HG03354 (cell line): Measurements from ENCODE around the gene MACF1.
"Not testable (repeated sequence)": the region's sequence is repeated elsewhere in the genome, so short reads cannot be mapped to it uniquely, and the experiment has no call there.

Experiments
- ATAC-seq: cut with Tn5 transposase; IDR thresholded peaks from one replicate; pipeline ENCODE4 v1.9.1; 2021; ENCODE audit warnings: mild to moderate bottlenecking; ENCODE audit not compliant: unreplicated experiment, poor library complexity, severe bottlenecking

Gene MACF1

GRCh38 chr1:39204441-39205081 is at the start of gene MACF1:
TSS of gene MACF1 (plus strand) at chr1:39204695. CDS start at chr1:39205023, 328 bp downstream.
- ATAC-seq: peak; percentile 37

GRCh38 chr1:39157304-39157703 is 47.2 kb upstream of the MACF1 start:
- no peak for ATAC-seq

GRCh38 chr1:39158327-39159086 is 46.0 kb upstream of the MACF1 start:
- no peak for ATAC-seq

DNA sequence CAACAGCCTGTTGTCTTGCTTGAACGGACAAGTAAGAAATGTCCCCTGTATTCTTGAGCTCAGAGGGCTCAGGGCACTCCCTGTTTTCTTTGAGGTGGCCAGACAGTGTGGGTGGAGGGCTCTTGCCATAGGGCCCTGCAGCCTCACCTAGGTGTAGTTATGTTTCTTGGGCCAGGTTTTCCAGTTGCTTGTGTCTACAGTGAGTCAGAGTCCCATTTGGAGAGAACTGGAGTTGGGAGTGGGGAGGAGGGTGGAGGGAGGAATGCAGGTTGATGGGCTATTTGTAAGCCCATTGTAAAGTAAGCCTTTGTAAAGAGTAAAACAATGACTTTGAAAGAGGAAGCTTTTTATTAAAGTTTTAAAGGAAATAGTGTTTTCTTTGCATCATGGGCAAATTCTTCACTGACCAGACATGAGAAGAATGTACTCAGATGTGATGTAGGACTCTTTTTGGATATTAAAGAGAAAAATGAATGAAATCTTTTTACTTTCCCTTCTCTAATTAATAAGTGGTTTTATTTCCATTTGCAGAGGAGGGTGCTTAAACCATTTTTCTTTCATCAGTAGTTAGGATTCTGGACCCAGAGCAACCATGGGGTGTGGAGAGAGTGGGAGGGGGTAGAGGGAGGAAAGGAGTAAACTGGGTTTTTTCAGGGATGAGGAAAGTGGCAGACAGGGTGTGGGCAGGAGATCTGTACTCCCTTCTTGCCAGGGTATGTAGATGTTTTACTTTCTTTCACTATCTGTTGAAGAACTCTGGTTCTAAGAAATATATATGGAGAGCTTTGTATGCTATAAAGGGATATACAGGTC is 45.1 kb upstream of the MACF1 start:
- no peak for ATAC-seq

DNA sequence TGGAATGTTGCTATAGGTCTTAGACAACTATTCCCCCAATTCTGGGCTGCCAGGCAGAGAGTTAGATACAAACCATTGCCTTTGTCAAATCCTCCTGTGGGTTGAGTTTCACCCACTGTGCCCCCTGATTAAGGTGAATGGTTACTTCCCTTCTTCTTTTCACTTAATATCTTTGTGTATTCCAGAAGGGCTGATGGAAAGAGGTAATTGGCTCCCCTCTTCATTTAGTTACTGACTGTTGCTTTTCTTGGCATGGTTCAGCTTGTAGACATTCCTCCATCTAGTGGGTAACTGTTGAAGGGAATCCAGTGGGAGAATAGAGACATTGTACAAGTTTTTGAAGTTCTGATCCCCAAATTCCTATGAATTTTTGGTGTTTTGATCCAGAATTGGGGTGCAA is 43.8 kb upstream of the MACF1 start:
- ATAC-seq: no peak

DNA sequence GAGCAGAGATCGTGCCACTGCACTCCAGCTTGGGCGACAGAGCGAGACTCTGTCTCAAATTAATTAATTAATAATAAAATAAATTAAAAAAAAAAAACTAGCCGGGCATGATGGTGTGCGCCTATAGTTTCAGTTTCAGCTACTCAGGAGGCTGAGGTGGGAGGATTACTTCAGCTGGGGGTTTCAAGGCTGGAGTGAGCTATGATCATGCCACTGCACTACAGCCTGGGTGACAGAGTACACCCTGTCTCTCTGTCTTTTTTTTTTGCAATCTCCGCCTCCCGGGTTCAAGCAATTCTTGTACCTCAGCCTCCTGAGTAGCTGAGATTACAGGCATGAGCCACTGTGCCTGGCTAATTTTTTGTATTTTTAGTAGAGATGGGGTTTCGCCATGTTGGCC is 42.7 kb upstream of the MACF1 start:
- ATAC-seq: not testable (repeated sequence)

- no peak for ATAC-seq
Observed at GRCh38 chr1:39163469-39163868, 41.0 kb upstream of the MACF1 start.

DNA sequence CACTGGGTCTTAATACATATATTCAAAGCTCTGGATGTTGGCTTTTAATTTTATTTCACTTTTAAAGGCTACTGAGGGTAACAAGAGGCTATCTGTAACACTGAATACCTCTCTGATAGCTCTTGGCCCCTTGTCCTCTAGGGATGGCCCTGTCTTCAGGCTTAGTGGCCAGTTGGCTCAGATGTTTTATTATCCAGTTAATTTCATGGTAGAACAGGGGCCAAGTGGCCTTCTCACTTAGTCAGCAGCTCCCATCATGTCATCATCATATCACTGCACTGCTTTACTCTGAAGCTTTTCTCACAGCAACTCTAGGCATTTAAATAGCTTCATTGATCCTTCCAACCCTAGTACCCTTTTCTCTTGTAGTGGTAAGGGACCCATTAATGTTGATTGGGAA is 40.2 kb upstream of the MACF1 start:
- no peak for ATAC-seq

GRCh38 chr1:39165049-39165448 is 39.4 kb upstream of the MACF1 start:
- no peak for ATAC-seq

DNA sequence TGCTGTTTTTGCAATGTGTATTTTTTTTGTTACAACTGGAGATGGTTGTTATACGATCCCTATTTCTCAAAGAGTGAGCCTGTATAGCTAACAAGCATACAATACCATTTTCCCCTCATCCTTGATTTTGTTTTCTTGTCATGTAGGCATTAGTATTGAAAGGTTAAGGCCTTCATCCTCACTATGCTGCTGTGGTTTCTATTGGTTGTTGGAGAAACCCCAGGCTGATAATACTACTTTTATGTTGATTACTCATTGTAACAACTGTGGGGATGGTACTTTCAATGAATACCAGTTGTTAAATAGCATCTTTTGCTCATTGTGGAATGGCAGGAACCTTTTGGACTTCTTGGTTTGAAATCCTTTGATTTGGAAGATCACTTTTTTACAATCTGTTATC is 39.0 kb upstream of the MACF1 start:
- no peak for ATAC-seq

DNA sequence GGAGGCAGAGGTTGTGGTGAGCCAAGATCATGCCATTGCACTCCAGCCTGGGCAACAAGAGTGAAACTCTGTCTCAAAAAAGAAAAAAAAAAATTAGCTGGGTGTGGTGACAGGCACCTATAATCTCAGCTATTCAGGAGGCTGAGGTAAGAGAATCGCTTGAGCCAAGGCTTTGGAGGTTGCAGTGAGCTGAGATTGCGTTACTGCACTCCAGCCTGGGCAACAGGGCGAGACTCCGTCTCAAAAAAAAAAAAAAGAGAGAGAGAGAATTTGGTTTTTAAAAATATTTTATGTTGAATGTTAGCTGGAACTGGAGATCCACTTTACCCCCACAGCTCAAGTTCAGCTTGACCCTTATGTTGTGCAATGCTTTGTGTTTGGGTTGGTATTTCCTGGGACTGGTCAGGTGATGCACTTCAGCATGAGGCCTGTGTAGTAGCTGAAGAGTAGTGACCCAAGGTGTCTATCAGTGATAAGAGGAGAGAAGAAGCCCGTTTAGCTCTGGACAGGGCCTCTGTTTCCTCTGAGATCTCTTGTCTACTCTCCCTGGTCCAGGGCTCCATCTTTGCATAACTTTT is 36.8 kb upstream of the MACF1 start:
- no peak for ATAC-seq

DNA sequence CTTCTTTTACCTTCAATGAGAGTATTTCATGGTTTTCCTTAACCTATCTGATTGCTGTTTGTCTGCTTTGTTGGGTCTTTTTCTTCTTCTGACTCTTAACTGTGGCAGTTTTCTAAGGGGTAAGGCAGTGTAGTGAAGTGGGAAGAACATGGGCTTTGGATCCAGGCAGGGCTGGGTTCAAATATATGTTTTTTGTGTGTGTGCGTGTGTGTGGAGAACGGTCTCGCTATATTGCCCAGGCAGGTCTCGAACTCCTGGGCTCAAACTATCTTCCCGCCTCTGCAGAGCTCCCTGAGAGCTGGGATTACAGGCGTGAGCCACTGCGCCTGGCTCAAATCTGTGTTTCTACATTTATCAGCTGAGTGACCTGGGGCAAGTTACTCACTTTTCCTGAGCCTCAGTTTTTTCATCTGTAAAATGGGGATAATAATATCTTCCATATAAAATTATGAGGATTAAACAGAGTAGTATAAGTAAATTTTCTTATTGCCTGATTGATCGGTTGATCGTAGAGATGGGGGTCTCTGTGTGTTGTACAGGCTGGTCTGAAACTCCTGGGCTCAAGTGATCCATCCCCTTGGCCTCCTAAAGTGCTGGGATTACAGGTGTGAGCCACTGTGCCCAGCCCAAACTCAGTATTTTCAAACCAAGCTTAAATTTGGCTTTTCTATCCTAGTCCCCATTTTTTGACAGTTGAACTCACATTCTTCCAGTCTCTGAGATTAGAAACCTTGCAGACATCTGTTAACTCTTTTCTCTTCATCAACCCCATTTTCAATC is 36.0 kb upstream of the MACF1 start:
- ATAC-seq: no peak

GRCh38 chr1:39170731-39171667 is 33.5 kb upstream of the MACF1 start:
- no peak for ATAC-seq

DNA sequence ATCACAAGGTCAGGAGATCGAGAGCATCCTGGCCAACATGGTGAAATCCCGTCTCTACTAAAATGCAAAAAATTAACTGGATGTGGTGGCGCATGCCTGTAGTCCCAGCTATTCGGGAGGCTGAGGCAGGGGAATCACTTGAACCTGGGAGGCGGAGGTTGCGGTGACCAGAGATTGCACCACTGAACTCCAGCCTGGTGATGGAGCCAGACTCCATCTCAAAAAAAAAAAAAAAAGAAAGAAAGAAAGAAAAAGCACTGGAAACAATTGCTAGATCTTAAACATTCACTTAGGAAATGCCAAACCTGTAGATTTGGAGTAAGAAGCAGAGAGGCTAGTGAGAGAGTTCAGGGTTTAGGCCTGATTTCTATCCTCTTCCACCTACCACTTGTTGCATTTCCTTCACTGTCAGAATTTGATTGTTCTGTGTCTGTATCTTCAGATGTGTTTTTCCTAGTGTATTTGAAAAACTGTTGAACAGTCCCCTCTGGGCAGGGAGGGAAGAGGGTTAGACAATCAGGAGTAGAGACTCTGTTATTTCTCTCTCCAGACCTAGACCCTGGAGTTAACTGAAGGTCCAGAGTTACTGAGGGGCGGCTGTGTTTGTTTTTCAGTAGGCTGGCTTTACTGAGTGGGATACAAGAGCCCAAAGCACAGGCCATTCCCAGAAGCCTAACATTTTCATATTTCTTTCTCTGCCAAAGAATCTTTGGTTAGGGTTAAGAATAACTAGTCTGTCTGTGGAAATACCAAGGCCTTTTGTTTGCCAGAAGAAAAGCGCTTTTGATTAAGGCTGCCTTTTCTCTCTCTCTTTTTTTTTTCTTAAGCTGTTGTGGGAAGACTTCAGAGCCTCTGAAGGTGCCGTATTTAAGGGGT is 31.1 kb upstream of the MACF1 start:
- ATAC-seq: no peak

- ATAC-seq: no peak
Observed at GRCh38 chr1:39173995-39174380, 30.5 kb upstream of the MACF1 start.

- ATAC-seq: no peak
Observed at GRCh38 chr1:39174390-39175081, 30.0 kb upstream of the MACF1 start.

DNA sequence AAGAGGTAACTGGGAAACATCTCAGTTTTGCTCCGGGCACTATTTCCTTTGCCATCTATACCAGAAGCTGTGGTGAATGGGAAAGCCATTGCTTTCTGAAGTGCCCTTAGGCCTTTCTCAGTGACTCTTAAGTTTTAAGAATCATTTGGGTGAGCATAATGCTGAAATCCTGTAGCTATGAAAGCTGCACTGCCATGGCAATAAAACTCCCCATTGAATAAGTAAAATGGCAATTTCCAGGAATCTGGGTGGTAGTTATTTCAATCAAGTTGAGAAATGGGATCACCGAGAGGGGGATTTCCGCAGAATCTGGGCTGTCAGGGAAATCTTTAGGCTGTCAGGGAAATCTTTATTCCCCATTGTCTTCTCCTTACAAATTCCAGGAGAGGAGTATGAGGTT is 26.8 kb upstream of the MACF1 start:
- ATAC-seq: no peak
